GM18507 (cell line): Measurements from ENCODE around the gene RBMS3.
"Not testable (repeated sequence)": the region's sequence is repeated elsewhere in the genome, so short reads cannot be mapped to it uniquely, and the experiment has no call there.

Experiments used
- DNase-seq: peaks from one replicate; pipeline ENCODE4 v3.0.0; 2011; ENCODE audit warnings: low read depth; ENCODE audit not compliant: insufficient read length; ENCODE audit errors: extremely low spot score
- FAIRE-seq: peaks from 2 replicates; lab custom pipeline; 2011; peaks lifted over from hg19 to GRCh38; lab: Jason Lieb, UNC

Gene RBMS3

GRCh38 chr3:29280404-29281093 is at the start of gene RBMS3:
Gene RBMS3, plus strand, starts transcription at chr3:29281071.
- DNase-seq (no peak), FAIRE-seq (peak; percentile 84)

- not testable (repeated sequence) for DNase-seq, FAIRE-seq
Measured at GRCh38 chr3:29233126-29233525, 47.7 kb upstream of the RBMS3 start.

- FAIRE-seq (no peak), DNase-seq (no peak)
Measured at GRCh38 chr3:29236146-29236840, 44.6 kb upstream of the RBMS3 start.

- DNase-seq, result no peak
- no peak for FAIRE-seq
Measured at GRCh38 chr3:29239376-29239775, 41.5 kb upstream of the RBMS3 start.

- DNase-seq (no peak), FAIRE-seq (no peak)
Measured at GRCh38 chr3:29240248-29240647, 40.6 kb upstream of the RBMS3 start.

GRCh38 chr3:29240887-29241286 is 40.0 kb upstream of the RBMS3 start:
- FAIRE-seq, result no peak
- no peak for DNase-seq

GRCh38 chr3:29241855-29242254 is 39.0 kb upstream of the RBMS3 start:
- FAIRE-seq, result no peak
- DNase-seq, result no peak

- DNase-seq, result no peak
- FAIRE-seq, result no peak
Measured at GRCh38 chr3:29242296-29242695, 38.6 kb upstream of the RBMS3 start.

GRCh38 chr3:29245441-29245840 is 35.4 kb upstream of the RBMS3 start:
- no peak for FAIRE-seq

GRCh38 chr3:29247088-29247745 is 33.7 kb upstream of the RBMS3 start:
- DNase-seq (no peak), FAIRE-seq (no peak)

More at GRCh38 chr3:29245441-29245840, 35.4 kb upstream of the RBMS3 start:
- DNase-seq, result no peak

GRCh38 chr3:29249829-29250345 is 31.0 kb upstream of the RBMS3 start:
- DNase-seq (no peak), FAIRE-seq (no peak)

- no peak for FAIRE-seq
- no peak for DNase-seq
Measured at GRCh38 chr3:29255854-29256696, 24.8 kb upstream of the RBMS3 start.

GRCh38 chr3:29258161-29258560 is 22.7 kb upstream of the RBMS3 start:
- no peak for FAIRE-seq
- DNase-seq, result no peak

GRCh38 chr3:29261119-29261518 is 19.8 kb upstream of the RBMS3 start:
- FAIRE-seq, result no peak

GRCh38 chr3:29263476-29263875 is 17.4 kb upstream of the RBMS3 start:
- no peak for FAIRE-seq
- DNase-seq, result no peak

More at GRCh38 chr3:29261119-29261518, 19.8 kb upstream of the RBMS3 start:
- no peak for DNase-seq

- FAIRE-seq (no peak), DNase-seq (no peak)
Measured at GRCh38 chr3:29265509-29266072, 15.3 kb upstream of the RBMS3 start.

- DNase-seq, result no peak
- FAIRE-seq, result no peak
Measured at GRCh38 chr3:29267226-29267625, 13.6 kb upstream of the RBMS3 start.

- FAIRE-seq (no peak), DNase-seq (no peak)
Measured at GRCh38 chr3:29268651-29269050, 12.2 kb upstream of the RBMS3 start.

- DNase-seq (no peak), FAIRE-seq (no peak)
Measured at GRCh38 chr3:29270752-29271151, 10.1 kb upstream of the RBMS3 start.
